GM12865 (cell line): ENCODE results near the gene EPHA5.

Experiments
- DNase-seq: peaks from one replicate; pipeline ENCODE4 v3.0.0; 2010; ENCODE audit warnings: low read depth
- H3K4me3 ChIP-seq: 2 replicates; pipeline ENCODE4 v1.5.1; 2011; ENCODE audit warnings: mild to moderate bottlenecking, low read depth, low read length, control low read depth
- TF ChIP-seq, protein P1 (sequence below): IDR thresholded peaks from 2 replicates; pipeline ENCODE4 v1.5.1; 2011; ENCODE audit warnings: low read length, control low read depth, low read depth, inconsistent platforms; ENCODE audit not compliant: insufficient read depth; ENCODE audit errors: missing control alignments

The EPHA5 gene

DNA sequence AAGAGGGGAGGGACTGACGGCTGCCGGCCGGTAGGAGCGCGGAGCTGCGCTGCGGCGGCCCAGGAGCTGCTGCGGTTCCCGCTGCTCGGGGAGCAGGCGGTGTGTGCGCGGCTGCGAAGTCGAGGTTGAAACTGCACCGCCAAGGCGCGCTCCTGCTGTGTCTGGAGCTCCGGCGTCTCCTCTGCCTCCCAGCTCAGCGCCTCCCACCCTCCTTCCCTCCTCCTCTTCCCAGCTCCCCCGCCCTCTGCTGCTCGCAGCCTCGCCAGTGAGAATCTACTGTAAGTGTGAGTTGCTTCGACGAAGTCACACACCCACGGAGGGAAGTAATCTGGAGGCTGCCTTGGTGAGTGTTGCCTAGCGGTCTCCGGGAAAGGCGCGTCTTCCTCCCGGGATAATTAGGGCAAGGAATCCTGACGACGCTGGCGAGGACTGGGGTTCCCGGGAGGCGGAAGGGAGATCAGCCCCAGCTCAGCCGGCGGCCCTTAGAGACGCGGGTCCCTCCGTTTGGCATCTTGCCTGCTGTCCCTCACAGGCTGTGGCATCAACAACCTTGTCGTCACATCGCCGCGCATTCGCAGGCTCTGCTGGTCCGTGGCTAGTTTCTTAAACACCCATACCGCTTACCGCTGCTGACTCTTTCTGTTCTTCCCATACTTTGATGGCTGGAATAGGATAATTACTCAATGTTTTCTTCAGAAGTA, at the start of gene EPHA5:
Gene EPHA5 (minus strand): TSS at position 159 of the 701 bp plus-strand sequence. CDS start 747 bp downstream, outside the sequence.
- no peak within 1 kb of the TSS for H3K4me3 ChIP-seq
- TF ChIP-seq, protein P1, sequence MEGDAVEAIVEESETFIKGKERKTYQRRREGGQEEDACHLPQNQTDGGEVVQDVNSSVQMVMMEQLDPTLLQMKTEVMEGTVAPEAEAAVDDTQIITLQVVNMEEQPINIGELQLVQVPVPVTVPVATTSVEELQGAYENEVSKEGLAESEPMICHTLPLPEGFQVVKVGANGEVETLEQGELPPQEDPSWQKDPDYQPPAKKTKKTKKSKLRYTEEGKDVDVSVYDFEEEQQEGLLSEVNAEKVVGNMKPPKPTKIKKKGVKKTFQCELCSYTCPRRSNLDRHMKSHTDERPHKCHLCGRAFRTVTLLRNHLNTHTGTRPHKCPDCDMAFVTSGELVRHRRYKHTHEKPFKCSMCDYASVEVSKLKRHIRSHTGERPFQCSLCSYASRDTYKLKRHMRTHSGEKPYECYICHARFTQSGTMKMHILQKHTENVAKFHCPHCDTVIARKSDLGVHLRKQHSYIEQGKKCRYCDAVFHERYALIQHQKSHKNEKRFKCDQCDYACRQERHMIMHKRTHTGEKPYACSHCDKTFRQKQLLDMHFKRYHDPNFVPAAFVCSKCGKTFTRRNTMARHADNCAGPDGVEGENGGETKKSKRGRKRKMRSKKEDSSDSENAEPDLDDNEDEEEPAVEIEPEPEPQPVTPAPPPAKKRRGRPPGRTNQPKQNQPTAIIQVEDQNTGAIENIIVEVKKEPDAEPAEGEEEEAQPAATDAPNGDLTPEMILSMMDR: no peak
- DNase-seq: no peak

DNA sequence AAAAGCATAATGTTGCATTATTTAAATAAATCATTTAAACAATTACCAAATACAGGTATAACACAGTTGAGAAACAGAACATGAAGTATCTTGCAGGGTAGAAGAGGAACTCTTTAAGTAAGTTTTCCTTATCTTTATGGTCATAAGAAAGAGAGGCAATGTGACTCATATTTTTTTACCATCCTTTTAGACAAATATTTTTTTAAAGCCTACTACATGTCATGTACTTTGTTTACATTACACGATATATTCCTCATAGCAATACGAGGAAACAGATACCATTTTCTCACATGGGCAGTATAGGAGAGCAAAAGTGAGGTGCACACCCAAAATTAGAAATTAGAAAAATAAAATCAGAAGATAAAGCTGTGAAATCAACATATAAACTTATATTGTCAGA, 49.3 kb upstream of the EPHA5 start:
- H3K4me3 ChIP-seq: no peak overlapping the region
- DNase-seq: no peak
- TF ChIP-seq, protein P1: no peak

DNA sequence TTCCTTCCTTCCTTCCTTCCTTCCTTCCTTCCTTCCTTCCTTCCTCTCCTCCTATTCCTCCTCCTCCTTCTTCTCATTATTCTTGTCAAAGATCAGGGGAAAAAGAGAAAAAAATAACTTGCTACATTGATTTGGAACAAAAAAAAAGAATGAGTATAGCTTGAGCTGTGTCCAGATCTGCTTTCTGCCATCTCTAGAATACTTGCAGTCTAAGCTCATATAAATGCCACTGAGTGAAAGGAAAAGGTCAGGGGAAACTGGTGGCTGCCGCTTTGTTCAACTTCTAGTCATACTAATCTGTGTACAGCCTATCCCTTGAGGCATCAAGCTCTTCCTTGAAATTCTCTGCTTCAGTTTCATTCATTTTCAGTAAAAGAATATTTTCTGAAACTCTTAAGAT, 28.3 kb upstream of the EPHA5 start:
- TF ChIP-seq, protein P1: no peak

DNA sequence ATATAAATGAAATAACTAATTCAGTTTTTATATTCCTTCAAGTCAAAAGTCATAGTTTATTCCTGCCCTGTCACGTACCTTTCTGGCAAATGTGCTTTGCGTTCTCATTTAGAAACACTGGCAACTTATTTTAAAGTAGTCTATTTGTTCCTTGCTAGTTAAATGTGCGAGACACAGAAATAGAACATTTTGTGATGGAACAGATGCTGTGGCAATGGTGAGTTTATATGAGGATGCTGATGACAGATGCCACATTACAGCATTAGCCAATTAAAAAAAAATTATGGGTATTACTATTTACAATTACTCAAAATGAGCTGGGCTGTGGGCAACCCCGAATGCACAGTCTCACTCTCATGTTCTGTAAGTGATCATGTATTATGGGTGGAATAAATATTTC, 26.1 kb upstream of the EPHA5 start:
- H3K4me3 ChIP-seq: no peak overlapping the region
- TF ChIP-seq, protein P1: no peak
- DNase-seq: no peak

More for the DNA sequence above, 28.3 kb upstream of the EPHA5 start:
- no peak for DNase-seq
- H3K4me3 ChIP-seq: no peak overlapping the region

DNA sequence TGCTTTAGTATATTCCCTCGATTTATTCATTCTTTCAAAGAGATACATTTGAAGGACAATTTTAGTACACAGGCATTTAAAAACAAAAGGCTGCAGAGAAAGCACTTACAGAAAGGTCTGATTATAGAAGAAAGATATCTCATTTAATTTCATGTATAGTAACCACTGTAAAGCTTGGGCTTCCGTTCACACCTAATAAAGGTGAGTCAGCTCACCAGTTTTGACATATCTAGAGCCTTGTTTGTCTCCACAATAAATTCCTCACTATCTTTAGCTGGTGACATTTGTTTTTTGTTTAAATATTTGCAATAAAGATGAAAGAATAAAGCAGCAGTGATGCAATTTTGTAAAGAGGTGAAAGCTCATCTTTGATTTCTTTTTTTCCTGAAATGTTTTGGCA, 1.1 kb upstream of the EPHA5 start:
- DNase-seq: no peak
- H3K4me3 ChIP-seq: no peak overlapping the region
- TF ChIP-seq, protein P1: no peak

DNA sequence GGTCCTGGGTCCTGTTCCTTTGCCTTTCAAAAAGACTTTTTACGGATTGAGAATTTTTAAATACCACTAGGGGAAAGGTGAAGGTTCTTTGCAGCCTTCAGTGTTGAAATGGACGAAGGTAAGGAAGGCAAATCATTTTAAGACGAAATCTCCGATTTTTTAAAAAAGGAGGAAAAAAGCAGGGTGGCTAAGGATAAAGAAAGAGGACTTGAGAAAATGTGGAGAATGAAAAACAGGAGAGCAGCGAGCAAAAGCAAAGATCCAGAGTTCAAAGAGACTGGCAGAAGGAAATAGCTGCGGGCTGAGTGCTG, 314 bp downstream of the EPHA5 start:
- TF ChIP-seq, protein P1: no peak
- H3K4me3 ChIP-seq: no peak overlapping the region
- DNase-seq: no peak
